ENCODE measurements around the gene EFR3B.
"Not testable (repeated sequence)": the region's sequence is repeated elsewhere in the genome, so short reads cannot be mapped to it uniquely, and the experiment has no call there.

Gene EFR3B, protein sequence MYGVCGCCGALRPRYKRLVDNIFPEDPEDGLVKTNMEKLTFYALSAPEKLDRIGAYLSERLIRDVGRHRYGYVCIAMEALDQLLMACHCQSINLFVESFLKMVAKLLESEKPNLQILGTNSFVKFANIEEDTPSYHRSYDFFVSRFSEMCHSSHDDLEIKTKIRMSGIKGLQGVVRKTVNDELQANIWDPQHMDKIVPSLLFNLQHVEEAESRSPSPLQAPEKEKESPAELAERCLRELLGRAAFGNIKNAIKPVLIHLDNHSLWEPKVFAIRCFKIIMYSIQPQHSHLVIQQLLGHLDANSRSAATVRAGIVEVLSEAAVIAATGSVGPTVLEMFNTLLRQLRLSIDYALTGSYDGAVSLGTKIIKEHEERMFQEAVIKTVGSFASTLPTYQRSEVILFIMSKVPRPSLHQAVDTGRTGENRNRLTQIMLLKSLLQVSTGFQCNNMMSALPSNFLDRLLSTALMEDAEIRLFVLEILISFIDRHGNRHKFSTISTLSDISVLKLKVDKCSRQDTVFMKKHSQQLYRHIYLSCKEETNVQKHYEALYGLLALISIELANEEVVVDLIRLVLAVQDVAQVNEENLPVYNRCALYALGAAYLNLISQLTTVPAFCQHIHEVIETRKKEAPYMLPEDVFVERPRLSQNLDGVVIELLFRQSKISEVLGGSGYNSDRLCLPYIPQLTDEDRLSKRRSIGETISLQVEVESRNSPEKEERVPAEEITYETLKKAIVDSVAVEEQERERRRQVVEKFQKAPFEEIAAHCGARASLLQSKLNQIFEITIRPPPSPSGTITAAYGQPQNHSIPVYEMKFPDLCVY

DNA sequence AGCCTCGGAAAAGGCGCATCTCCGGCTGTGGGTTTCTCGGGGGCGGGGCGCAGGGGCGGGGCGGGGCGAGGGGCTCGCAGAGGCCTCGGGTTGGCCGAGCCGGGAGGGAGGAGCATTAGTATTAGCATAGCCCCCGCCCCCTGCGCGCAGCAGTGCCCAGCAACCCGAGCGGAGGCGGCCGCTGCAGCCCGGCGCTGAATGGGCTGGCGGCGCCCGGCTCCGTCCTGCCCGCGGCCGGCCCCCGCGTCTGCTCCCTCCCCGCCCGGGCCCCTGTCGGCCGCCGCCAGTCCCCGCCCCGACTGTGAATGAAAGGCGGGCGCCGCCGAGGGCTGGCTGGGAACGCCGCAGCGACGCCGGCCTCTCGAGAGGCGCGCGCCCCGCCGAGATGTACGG, at the start of gene EFR3B:
Gene EFR3B, plus strand, starts transcription at position 149 of the 393 bp plus-strand sequence. Its CDS starts 237 bp downstream, at position 386.
- peak; percentile 92 for DNase-seq

DNA sequence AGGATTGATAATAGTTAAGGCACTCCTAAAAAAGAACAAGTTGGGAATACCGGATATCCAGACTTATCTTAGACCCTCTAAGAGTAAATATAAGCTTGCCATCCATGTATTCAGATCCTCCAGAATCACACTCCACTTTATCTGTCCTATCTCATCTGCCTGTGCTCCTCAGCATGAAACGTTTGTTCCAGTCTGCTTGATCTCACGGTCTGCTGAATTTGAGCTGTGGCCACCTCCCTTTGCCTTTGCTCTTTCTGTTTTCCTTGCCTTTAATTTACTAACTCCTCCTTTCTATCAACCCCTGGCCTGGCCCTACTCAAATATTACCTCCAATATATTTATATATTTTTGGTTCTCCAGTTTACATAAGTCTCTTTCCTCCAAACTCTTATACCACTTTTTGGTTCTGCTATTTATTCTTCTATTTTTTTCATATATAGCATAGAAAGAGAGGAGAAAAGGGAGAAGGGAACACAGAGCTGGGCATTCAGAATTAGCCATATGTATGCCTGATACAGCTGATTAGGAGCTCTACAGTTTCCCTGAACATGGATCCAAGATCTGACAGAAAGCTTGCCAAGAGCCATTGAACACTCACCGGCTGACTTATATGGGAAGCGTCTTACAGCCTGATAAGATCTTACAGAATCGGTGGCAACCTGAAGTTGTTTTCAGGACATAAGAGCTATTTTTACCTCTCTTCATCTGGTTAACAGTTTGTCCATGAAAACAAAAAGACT, 48.3 kb upstream of the EFR3B start:
- DNase-seq = no peak

DNA sequence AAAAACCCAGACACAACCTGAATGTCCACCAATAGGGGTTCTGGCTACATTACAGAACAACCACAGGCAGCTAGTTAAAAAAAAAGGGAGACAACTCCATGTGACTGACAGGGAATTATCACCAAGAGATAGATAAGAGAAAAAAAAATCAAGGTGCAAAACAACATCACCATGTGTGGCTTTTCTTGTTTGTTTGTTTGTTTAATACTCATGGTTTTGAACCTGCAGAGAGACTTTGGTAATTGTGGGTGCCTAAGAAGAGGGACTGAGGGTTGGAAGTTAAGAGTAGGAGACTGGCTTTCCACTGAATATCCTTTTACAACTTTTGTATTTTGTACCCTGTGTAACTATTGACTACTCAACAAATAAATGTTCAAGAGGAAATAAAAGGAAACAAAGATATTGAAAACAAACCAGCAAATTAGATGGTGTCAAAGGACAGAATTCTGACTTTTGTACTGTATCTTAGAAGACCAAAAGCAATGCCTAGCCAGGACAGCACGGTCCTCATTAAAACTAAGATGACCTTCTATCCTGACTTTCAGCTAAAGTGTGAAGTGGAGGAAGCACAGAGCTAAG, 47.6 kb upstream of the EFR3B start:
- DNase-seq = no peak

DNA sequence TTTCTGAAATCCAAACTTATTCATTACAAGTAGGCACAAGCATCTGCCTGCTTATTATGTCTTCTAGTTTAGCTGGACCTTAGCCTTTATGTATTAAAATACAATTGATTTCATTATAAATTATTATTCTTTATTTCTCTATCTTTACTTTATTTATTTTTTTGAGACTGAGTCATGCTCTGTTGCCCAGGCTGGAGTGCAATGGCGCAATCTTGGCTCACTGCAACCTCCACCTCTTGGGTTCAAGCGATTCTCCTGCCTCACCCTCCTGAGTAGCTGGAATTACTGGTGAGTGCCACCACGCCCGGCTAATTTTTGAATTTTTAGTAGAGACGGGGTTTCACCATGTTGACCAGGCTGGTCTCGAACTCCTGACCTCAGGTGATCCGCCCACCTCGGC, 42.8 kb upstream of the EFR3B start:
- DNase-seq = not testable (repeated sequence)

DNA sequence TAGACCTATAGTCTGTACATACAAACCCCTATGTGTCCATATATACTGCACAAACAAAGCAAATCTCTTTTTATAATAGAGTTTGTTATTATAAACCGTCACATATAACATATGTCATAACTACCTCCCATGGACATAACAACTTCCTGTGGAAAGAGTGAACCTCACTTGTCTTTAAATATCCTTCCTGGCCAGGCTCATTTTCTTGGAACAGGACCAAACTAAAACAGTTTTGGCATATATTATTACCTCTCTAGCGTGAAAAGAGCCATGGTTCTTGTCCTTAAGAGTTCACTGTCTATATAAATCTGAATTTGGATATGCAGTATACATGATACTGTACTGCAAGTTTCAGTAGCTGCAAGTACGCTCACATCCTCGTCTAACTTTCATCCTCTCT, 41.8 kb upstream of the EFR3B start:
- DNase-seq = no peak

DNA sequence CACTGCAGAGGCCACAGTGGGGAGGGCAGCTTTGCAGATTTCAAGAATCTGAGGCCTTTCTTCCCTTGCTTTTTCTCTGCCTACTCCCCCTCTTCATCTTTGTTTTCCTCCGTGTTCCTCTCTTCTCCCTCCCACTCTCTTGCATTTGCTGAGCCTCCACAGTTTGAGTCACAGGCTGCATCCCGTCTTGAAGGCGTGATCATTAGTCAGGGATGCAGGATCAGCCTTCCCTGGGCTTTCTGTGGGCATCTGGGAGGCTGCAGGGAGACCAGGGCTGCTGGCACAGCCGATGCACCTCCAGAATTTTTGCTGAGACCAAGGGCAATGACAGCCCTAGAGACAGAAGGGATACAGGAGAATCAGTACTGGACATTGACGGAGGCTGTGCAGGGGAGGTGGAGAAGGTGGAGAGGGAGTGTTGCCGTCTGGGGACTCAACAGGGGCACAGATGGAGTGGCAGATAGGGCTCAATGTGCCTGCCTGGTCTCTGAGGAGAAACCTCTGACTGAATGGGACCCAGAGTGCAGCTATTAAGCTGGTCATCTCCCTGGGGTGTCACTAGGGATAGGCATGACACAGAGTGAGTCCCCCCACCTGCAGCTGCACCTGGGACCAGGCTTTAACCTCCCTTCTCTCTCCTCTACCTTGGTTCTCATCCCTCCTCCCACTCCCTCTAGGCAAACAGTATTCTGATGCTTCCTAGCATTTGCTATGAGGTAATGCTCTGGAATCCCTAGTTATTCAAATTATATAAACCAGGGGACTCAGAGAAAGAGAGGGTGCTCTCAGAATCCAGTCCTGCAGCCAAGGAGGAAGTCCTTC, 41.2 kb upstream of the EFR3B start:
- no peak for DNase-seq

DNA sequence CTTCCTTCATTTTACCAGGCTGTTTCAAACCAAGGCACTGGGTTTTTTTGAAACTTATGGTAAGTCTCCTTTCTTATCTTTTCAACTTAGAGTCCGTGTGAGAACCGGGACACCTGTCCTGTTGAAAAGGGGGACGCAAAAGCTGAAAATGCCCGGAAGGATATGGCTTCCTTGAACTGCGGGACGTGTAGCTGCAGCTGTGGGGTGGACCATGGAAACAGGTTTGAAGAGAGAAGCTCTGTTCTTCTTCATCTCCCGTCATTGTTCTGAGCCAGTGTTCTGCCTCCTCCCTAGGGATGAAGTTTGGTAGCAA, 40.6 kb upstream of the EFR3B start:
- no peak for DNase-seq

DNA sequence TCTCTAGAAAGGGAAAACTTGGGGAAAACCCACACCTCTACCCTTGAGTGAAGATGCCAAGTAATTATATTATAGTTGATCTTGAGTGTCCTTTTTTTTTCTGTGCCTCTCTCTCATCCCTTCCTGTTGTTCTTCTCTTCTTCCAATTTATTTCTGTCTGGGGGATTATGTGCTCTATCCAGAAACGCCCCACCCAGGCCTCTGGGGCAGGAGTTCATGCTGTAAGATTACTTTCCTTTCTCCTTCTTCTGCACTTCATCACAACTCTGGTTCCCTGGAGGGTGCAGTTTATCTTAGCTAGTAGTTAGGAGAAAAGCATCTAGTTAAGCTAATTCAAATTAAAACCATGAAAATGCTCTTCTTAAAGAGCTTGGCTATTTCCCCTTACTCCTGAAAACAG, 39.8 kb upstream of the EFR3B start:
- no peak for DNase-seq

DNA sequence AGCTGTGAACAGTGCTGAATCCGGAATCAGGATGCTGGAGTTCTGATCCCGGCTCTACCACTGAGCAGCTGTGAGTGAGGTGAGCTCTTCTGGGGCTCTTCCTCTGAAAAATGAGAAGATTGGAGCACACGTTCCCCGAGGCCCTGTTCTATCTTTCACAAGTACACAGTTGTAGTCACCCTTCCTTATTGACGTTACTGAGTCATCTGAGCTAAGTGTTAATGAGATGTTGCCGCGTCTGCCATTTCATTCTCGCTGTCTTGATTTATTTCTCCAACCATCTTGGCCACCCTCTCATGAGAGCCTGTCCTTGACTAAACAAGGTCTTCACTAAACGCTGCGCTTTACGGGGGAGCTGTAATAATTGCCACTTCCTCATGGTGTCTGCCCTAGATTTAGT, 31.9 kb upstream of the EFR3B start:
- DNase-seq = no peak

DNA sequence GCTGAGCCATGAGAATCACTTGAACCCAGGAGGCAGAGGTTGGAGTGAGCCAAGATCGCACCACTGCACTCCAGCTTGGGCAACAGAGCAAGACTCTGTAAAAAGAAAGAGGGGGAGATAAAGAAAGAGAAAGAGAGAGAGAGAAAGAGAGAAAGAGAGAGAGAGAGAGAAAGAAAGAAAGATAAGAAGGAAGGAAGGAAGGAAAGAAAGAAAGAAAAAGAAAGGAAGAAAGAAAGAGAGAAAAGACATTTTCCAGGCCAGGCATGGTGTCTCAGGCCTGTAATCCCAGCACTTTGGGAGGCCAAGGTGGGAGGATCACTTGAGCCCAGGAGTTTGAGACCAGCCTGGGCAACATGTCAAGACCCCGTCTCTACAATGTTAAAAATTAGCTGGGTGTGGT, 30.5 kb upstream of the EFR3B start:
- DNase-seq = not testable (repeated sequence)

DNA sequence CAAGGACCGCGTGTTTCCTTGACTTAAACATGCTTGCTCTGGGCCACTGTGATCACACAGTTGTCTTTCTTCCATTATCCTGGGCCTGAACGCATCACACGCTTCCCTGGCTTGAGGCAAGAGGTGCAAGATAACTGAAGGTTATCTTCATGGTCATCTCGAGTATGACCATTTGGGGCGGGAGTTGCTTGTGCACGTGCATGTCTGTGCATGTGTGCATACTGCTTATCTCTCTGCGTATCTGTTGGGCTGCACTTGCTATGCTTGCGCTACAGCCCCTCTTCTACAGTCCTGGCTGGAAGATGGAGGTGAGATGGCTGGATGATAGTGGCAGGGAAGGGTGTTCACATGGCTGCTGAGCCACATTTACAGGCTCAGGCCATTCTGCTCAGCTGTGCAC, 27.2 kb upstream of the EFR3B start:
- DNase-seq = no peak

DNA sequence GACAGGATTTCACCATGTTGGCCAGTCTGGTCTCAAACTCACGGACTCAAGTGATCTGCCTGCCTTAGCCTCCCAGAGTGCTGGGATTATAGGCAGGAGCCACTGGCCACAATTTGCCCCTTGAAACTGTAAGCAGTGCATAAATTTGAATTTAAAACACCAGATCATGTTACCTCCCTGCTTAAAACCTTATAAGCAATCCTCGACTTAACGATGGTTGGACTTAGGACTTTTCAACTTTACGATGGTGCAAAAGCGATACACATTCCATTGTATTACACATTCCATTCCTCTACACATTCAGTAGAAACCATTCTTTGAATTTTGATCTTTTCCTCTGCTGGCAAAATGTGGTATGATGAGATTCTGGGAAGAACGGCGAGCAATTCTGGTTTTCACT, 23.2 kb upstream of the EFR3B start:
- DNase-seq = no peak

DNA sequence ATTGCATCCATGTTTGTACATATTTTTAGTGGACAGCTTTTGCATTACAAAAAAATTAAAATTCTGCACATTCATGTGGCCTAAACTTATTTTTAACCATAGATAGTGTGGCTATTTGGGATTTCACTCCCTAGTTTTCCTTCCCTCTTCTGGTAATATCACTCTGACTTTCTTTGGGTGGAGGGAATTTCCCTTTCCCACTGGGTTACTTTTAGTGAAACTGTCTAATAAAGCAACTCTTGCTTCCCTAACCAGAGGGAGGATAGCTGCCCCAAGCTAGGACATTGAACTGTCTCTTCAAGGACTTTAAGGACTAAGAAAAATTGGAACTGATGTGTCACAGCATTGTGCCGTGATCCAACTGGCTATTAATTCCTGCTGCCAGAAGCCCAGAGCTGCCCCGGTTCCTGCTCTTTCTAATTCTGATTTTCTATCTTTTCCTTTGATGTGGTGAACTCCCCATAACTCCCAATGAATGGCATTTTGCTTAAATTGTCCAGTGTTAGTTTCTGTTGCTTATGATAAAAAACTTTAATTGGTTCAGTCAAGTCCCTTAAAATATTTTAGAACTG, 20.0 kb upstream of the EFR3B start:
- no peak for DNase-seq

DNA sequence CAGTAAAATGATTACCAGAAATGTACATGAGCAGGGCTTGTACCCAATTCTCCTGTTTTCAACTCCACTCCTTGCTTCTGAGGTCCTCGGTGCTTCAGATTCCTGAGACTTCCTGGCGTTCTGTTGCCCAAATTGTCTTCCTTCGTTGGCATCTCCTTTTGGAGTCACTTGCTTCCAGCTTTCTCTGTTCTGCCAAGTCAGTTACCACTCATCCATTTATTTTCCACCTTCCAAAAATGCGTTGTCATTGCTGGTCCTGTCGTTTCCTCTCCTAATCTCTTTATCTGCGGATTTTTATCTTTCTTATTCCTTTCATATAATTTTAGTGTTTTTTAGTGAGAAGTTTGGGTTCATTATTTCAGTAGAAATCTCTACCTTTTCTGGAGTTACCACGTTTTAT, 18.5 kb upstream of the EFR3B start:
- no peak for DNase-seq

DNA sequence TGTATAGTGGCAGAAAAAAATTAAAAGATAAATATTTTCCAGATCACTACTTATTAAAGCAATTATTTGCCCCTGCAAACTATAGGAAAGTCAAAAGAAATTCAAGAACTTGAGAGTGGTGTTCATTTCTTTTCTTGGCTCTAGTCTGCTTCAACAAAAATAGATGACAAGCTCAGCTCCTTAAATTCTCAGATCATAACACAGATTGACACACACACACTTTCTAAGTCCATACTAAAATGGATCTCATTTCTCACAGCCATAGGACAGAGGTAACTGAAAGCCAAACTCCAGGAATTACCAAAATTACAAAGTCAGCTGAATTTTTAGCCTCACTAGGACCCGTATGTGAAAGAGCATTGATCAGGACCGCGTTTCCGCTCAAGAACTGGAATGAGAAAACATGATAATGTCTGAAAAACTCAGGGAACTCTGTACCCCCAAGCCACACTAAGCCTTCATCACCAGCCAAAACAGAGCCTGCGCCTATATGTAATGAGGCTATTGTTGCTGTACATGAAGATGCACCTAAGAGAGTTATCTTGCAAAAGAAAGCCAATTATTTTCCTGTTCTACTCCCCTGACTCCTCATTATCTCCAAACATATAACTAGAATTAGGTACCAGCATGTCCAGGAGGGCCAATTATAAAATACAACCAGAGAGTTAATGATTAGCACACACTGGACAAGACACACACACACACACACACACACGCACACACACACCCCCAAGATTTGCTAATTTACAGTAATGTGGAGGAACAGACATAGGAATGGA, 16.5 kb upstream of the EFR3B start:
- DNase-seq = no peak

DNA sequence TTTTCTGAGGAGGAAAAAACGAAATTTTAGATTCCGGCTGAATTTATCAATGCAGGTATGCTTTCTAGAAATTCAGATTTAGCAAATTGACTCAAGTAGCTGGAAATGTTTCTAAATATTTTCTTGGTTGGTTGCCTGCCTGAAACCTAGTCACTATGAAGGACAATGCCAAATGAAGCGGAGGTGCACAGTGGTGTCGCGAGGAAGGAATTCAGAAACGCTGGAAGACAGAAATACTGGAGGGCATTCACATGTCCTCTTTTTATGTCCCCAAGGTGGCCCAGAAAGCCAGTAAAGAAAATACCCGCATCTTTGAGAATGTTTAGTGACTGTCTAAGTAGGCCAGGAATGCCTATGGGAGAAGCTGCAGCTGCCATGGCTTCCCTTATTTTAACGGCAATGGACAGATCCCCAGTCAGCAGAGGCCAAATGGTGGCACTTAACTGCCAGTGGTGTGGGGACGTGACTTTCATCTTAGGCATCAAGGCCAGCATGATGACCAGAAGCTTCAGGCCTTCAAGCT, 15.8 kb upstream of the EFR3B start:
- no peak for DNase-seq

DNA sequence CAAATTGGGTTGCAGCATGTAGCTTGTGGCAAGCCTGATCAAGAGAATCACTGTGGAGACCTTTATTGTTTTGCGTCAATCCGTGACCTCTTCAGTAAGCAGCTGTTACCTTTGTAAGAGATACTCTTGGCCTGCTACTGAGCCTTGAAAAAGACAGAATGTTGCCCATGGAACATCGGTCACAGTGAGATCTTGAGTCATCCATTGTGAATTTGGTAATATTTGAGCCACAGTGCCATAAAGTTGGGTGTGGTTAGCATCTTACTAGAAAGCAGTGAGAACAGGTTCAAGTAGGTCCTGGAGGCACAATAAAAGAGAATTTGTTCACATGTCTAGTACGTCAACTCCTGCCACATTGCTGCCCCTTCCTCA, 12.7 kb upstream of the EFR3B start:
- DNase-seq = no peak

DNA sequence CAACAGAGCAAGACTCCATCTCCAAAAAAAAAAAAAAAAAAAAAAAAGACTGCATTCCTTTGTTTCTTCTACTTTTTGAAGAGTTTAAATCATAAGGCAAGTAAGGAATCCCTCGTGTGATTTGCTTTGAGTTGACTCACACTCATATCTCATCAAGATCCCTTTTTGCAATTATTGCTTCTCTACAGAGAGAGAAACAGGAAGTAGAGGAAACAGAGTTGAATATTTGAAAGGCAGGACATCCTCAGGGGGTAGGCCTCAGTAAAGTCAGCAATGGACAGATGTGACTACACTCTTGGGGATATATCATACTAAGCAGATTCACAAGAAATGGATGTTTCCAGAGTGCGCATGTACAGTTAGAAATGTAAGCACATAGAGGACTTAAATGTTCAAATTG, 11.2 kb upstream of the EFR3B start:
- no peak for DNase-seq

DNA sequence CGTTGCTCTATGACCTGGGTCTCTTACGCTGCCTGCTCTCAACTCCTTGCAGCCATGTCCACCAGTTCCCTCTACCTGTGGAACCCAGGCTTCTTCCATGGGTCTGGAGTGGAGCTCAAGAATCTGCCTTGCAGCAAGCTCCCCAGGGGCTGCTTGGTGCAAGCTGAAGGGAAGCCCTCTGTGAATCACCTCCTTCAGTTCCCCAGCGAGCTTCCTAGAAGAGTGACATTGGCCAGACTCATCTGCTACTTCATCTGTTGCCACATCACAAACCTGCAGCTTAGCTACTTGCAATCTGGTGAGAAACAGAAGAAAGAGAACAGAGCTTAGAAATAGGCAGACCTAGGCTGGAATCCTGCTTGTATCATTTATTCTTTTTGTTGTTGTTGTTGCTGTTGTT, 9.8 kb upstream of the EFR3B start:
- DNase-seq = peak in 1 of 2 donors; percentile 28

DNA sequence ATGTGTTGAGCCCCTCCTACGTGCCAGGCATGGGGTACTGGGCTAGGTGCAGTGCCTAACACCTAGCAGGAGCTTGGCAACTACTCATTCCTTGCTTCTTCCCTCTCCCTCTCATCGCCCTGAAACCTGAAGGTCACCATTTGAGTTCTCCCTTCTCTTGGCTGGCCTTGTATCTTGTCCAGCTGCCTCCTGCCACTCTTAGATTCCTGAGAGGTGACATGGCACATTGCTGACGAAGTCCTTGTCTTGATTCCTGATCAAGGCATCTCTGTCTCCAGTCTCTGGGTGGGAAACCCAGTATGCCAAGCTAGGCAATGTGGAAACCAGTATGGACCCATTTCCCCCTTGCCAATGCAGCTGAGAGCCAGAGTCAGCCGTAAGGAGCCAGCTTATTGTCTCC, 9.0 kb upstream of the EFR3B start:
- no peak for DNase-seq

DNA sequence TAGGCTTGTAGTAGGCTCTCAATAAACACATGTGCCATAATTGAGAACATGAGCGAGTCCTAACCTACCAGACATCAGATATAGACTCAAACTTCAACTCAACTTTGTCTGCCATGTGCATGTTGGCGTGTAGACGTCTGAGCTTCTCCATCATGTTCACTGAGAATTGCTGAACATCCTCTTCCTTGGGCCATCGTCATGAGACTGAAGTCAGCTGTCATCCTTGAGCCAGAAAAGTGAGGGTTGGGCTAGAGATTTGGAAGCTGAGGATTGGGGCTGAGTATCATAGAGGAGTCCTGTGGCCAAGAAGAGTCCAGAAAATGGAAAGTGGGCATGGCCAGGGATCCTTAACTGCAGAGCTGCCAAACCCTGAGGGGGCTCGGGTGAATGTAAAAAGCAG, 7.8 kb upstream of the EFR3B start:
- no peak for DNase-seq
